ENCODE data around the gene ANKS1B.
"Not testable (repeated sequence)": the region's sequence is repeated elsewhere in the genome, so short reads cannot be mapped to it uniquely, and the experiment has no call there.

ANKS1B gene

DNA sequence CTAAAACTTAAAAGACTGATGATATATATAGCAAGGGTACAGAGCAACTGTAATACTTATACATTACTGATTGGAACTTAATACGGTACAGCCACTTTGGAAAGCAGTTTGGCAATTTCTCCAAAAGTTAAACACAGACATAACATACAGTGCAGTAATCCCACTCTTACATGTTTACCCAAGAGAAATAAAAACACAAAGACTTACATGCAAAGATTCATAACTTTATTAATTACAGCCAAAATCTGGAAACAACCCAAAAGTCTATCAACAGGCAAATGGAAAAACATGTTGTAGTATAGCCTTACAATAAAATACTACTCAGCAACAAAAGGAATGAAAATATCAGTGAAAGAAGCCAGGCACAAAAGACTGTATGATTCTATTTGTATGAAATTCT lies 252.6 kb downstream of the ANKS1B start:
- no peak for DNase-seq
- no peak overlapping the region for H3K27ac ChIP-seq
- no peaks in the 10 kb centered on the region for H3K27me3 ChIP-seq (ENCODE audit: insufficient read depth, low read depth, severe bottlenecking)
- TF ChIP-seq, protein P1, sequence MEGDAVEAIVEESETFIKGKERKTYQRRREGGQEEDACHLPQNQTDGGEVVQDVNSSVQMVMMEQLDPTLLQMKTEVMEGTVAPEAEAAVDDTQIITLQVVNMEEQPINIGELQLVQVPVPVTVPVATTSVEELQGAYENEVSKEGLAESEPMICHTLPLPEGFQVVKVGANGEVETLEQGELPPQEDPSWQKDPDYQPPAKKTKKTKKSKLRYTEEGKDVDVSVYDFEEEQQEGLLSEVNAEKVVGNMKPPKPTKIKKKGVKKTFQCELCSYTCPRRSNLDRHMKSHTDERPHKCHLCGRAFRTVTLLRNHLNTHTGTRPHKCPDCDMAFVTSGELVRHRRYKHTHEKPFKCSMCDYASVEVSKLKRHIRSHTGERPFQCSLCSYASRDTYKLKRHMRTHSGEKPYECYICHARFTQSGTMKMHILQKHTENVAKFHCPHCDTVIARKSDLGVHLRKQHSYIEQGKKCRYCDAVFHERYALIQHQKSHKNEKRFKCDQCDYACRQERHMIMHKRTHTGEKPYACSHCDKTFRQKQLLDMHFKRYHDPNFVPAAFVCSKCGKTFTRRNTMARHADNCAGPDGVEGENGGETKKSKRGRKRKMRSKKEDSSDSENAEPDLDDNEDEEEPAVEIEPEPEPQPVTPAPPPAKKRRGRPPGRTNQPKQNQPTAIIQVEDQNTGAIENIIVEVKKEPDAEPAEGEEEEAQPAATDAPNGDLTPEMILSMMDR (IDR thresholded peaks at IDR 0.05; ENCODE audit: low read depth, low read length): no peak
- no peaks in the 10 kb centered on the region for H3K36me3 ChIP-seq
- no peak overlapping the region for H3K4me3 ChIP-seq (ENCODE audit: low read depth, low read length)
- no peaks in the 10 kb centered on the region for H3K9me3 ChIP-seq (ENCODE audit: severe bottlenecking)

DNA sequence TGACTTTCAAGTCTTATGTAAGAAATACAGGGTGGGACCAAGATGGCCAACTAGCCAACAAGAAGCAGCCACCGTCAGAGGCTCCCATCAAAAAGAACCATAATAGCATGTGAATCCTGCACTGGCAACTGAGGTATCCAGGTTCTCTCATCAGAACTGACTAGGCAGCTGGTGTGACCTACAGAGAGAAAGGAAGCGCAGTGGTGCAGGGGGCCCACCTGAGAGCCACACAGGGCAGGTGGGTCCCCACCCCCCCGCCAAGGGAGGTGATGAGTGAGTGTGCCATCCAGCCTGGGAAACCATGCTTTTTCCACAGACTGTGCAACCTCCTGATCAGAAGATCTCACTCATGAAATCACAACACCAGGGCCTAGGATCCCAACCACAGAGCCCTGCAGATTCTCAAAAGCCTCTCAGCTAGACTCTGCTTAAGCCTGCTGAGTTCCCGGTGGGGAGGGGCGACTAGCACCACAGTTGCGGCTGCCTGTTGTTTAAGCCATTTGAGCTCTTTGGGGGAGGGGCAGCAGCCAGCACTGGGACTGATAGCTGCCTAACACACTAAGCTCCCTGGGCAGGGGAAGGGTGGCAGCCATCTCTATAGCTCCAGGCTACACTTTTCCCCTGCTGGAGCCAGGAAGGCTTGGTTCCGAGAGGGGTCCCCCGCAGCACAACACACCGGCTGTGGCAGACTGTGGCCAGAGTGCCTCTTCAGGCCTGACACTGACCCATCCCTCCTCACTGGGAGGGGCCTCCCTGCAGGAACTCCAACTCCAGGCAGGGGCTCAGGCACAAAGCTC lies 261.8 kb downstream of the ANKS1B start:
- peak; percentile 95 for DNase-seq
- no peak overlapping the region for H3K4me3 ChIP-seq (ENCODE audit: low read depth, low read length)
- TF ChIP-seq, protein P1 (IDR thresholded peaks at IDR 0.05; ENCODE audit: low read depth, low read length): no peak
- no peaks in the 10 kb centered on the region; the same call in 1 of the 2 replicates for H3K36me3 ChIP-seq
- no peaks in the 10 kb centered on the region for H3K27me3 ChIP-seq (ENCODE audit: insufficient read depth, low read depth, severe bottlenecking)
- H3K27ac ChIP-seq: peak overlapping the region; percentile 62
- H3K9me3 ChIP-seq (ENCODE audit: severe bottlenecking): peaks cover 8% of the 10 kb centered on the region

DNA sequence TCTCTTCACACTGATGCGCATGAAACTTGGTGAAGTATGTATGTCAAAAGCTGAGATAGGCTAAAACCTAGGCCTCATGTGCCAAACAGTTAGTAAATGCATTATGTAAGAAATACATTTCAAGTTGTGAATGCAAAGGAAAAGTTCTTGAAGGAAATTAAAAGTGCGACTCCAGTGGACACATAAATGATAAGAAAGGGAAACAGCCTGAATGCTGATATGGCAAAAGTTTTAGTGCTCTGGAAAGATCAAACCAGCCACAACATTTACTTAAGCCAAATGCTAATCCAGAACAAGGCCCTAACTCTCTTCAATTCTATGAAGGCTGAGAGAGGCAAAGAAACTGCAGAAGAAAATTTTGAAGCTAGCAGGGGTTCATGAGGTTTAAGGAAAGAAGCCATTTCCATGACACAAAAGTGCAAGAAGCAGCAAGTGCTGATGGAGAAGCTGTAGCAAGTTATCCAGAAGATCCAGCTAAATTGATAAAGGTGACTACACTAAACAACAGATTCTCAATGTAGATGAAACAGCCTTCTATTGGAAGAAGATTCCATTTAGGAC lies 262.9 kb downstream of the ANKS1B start:
- H3K9me3 ChIP-seq (ENCODE audit: severe bottlenecking): peaks cover 8% of the 10 kb centered on the region
- TF ChIP-seq, protein P1 (IDR thresholded peaks at IDR 0.05; ENCODE audit: low read depth, low read length): no peak

GRCh38 chr12:99720083-99720465 lies 264.7 kb downstream of the ANKS1B start:
- not testable (repeated sequence) for DNase-seq; H3K9me3 ChIP-seq (ENCODE audit: severe bottlenecking); H3K27me3 ChIP-seq (ENCODE audit: insufficient read depth, low read depth, severe bottlenecking); H3K36me3 ChIP-seq; H3K27ac ChIP-seq; H3K4me3 ChIP-seq (ENCODE audit: low read depth, low read length)

More for the DNA sequence above, 262.9 kb downstream of the ANKS1B start:
- Histone ChIP-seq H3K4me3 (ENCODE audit: low read depth, low read length) (no peak overlapping the region), H3K36me3 (no peaks in the 10 kb centered on the region; the same call in 1 of the 2 replicates), H3K27me3 (ENCODE audit: insufficient read depth, low read depth, severe bottlenecking) (no peaks in the 10 kb centered on the region), H3K27ac (no peak overlapping the region; the same call in 1 of the 2 replicates)
- DNase-seq: no peak

- H3K4me3 ChIP-seq (ENCODE audit: low read depth, low read length); DNase-seq; H3K27ac ChIP-seq; H3K36me3 ChIP-seq; H3K27me3 ChIP-seq (ENCODE audit: insufficient read depth, low read depth, severe bottlenecking); H3K9me3 ChIP-seq (ENCODE audit: severe bottlenecking): not testable (repeated sequence)
Measured at GRCh38 chr12:99719411-99720082, 265.2 kb downstream of the ANKS1B start.

DNA sequence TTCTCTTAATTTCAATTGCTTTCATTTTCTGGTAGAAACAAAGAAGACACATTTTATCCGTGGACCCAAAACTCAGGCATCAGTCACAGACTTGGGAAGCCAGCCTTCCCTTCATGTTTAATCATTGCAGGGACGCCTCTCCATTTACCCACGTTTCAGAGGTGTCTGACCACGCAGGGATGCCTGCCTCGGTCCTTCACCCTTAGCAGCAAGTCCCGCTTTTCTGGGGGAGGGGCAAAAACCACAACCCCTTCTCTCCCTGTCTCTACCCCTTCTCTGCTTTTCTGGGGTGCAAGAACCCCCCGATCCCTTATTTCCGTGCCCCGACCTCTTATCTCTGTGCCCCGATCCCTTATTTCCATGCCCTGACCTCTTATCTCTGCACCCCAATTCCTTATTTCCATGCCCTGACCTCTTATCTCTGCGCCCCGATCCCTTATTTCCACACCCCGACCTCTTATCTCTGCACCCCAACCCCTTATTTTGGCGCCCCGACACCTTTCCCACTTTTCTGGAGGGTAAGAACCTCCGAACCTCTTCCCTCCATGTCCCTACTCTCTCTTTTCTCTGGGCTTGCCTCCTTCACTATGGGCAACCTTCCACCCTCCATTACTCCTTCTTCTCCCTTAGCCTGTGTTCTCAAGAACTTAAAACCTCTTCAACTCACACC lies 268.8 kb downstream of the ANKS1B start:
- H3K36me3 ChIP-seq; DNase-seq; H3K27ac ChIP-seq; H3K9me3 ChIP-seq (ENCODE audit: severe bottlenecking); H3K4me3 ChIP-seq (ENCODE audit: low read depth, low read length); H3K27me3 ChIP-seq (ENCODE audit: insufficient read depth, low read depth, severe bottlenecking): not testable (repeated sequence)

DNA sequence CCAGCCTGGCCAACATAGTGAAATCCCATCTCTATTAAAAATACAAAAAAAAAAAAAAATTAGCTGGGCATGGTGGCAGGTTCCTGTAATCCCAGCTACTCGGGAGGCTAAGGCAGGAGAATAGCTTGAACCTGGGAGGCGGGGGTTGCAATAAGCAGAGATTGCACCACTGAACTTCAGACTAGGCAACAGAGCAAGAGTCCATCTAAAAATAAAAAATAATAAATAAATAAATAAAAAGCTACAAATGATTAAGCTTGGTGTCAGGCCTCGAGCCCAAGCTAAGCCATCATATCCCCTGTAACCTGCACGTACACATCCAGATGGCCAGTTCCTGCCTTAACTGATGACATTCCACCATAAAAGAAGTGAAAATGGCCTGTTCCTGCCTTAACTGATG lies 269.8 kb downstream of the ANKS1B start:
- H3K4me3 ChIP-seq (ENCODE audit: low read depth, low read length); H3K27ac ChIP-seq; DNase-seq; H3K36me3 ChIP-seq; H3K27me3 ChIP-seq (ENCODE audit: insufficient read depth, low read depth, severe bottlenecking); H3K9me3 ChIP-seq (ENCODE audit: severe bottlenecking): not testable (repeated sequence)
